Loucy (cell line): ENCODE measurements around the gene LRRC23.

Experiments used
- H2AFZ ChIP-seq: fragments of 200-600 bp; sonication (generic); 2 replicates; pipeline ENCODE4 v1.6.0; 2016; ENCODE audit warnings: antibody characterized with exemption, mild to moderate bottlenecking, low read length, moderate library complexity
- H3F3A ChIP-seq: fragments of 200-600 bp; 2 replicates; pipeline ENCODE4 v1.6.0; 2016; ENCODE audit warnings: antibody characterized with exemption, low read depth, mild to moderate bottlenecking
- H3K27me3 ChIP-seq: fragments of 200-600 bp; sonication (generic); 2 replicates; pipeline ENCODE4 v1.6.1; 2014; ENCODE audit warnings: low read length, mild to moderate bottlenecking; ENCODE audit not compliant: insufficient read depth, poor library complexity, severe bottlenecking
- H3K36me3 ChIP-seq: fragments of 200-600 bp; sonication (generic); 2 replicates; pipeline ENCODE4 v1.6.1; 2016; ENCODE audit warnings: low read length; ENCODE audit not compliant: insufficient read depth
- H3K4me1 ChIP-seq: fragments of 200-600 bp; sonication (generic); 2 replicates; pipeline ENCODE4 v1.5.1; 2014; ENCODE audit warnings: low read length, mild to moderate bottlenecking; ENCODE audit not compliant: insufficient read depth, poor library complexity, severe bottlenecking
- H3K4me2 ChIP-seq: fragments of 200-600 bp; sonication (generic); 2 replicates; pipeline ENCODE4 v1.6.0; 2014; ENCODE audit warnings: antibody characterized with exemption, low read length, low read depth, mild to moderate bottlenecking; ENCODE audit not compliant: poor library complexity, severe bottlenecking
- H3K4me3 ChIP-seq: fragments of 200-600 bp; sonication (generic); 2 replicates; pipeline ENCODE4 v1.5.1; 2014; ENCODE audit warnings: low read length, mild to moderate bottlenecking, mixed read lengths; ENCODE audit not compliant: poor library complexity, severe bottlenecking
- H3K79me2 ChIP-seq: fragments of 200-600 bp; sonication (generic); 2 replicates; pipeline ENCODE4 v1.6.1; 2014; ENCODE audit warnings: low read length; ENCODE audit not compliant: insufficient read depth
- H3K9ac ChIP-seq: fragments of 200-600 bp; sonication (generic); 2 replicates; pipeline ENCODE4 v1.6.0; 2014; ENCODE audit warnings: mild to moderate bottlenecking, low read depth, low read length, moderate library complexity; ENCODE audit not compliant: poor library complexity, severe bottlenecking
- H3K9me2 ChIP-seq: fragments of 200-600 bp; sonication (generic); replicated peaks from 2 replicates; pipeline ENCODE4 v1.6.1; 2016; ENCODE audit warnings: low read depth, low read length, mixed read lengths
- H3K9me3 ChIP-seq: fragments of 200-600 bp; sonication (generic); 2 replicates; pipeline ENCODE4 v1.6.1; 2014; ENCODE audit warnings: mild to moderate bottlenecking, antibody characterized with exemption, low read length, low read depth; ENCODE audit not compliant: insufficient read depth
- H4K20me1 ChIP-seq: fragments of 200-600 bp; sonication (generic); 2 replicates; pipeline ENCODE4 v1.6.0; 2014; ENCODE audit warnings: antibody characterized with exemption, low read length, mild to moderate bottlenecking; ENCODE audit not compliant: insufficient read depth, poor library complexity, severe bottlenecking
- CTCF ChIP-seq: fragments of 200-600 bp; sonication (generic); conservative IDR thresholded peaks from 2 replicates; pipeline ENCODE4 v1.5.1; 2014; ENCODE audit warnings: mild to moderate bottlenecking, antibody characterized with exemption, low read length
- EZH2phosphoT487 ChIP-seq: fragments of 200-600 bp; IDR thresholded peaks from 2 replicates; pipeline ENCODE4 v1.6.1; 2018; ENCODE audit warnings: antibody characterized with exemption, mild to moderate bottlenecking, moderate library complexity, borderline replicate concordance

LRRC23 gene

DNA sequence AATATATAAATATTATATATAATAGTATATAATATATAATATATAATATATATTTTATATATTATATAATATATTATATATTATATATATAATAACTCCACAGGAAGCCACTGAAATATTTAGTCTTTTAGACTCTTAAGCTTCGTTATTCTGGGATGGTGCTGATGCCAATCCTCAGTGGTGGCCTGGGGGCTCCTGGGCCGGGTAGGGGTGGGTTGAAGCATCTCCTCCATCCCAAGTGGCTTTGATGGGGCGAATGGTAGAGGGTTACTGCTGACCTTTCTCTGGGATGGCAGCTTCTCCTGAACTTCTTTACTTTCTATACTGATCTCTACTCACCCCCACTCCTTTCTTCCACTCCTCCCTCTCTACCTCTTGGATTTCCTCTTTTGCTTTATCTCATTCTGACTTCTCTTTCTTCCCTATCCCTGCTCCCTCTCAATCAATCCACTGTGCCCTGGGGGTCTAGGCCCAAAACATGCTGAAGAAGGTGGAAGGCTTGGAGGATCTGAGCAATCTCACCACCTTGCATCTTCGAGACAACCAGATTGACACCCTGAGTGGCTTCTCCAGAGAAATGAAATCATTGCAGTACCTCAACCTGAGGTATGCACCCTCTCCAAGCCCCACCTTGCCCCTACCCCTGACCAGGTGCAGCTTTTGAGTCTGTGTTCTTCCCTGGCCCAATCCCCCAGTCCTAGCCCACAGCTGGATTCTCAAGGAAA, 5.0 kb downstream of the LRRC23 start:
- Histone ChIP-seq H3K36me3 (no peaks in the 10 kb centered on the region), H3K9ac (no peak overlapping the region), H3K9me2 (no peaks in the 10 kb centered on the region), H3K27me3 (no peaks in the 10 kb centered on the region), H2AFZ (no peak overlapping the region), H3K9me3 (no peaks in the 10 kb centered on the region), H3K4me2 (no peak overlapping the region), H3K4me3 (no peak overlapping the region), H4K20me1 (no peaks in the 10 kb centered on the region), H3F3A (0 out of 2 replicates have a peak, but pooled peaks cover 4% of the 10 kb centered on the region), H3K79me2 (peaks cover 7% of the 10 kb centered on the region; the same call in 1 of the 2 replicates), H3K4me1 (peaks cover 16% of the 10 kb centered on the region)
- no peak for TF ChIP-seq CTCF
- no peak for TF ChIP-seq EZH2phosphoT487

GRCh38 chr12:6912164-6912935, 7.7 kb downstream of the LRRC23 start:
- H3K27me3 ChIP-seq: no peaks in the 10 kb centered on the region

More at GRCh38 chr12:6912164-6912935, 7.7 kb downstream of the LRRC23 start:
- H4K20me1 ChIP-seq: peaks cover 24% of the 10 kb centered on the region
- H3K9ac ChIP-seq: no peak overlapping the region
- H3F3A ChIP-seq: 0 out of 2 replicates have a peak, but pooled peaks cover 4% of the 10 kb centered on the region
- no peak overlapping the region for H3K4me3 ChIP-seq
- H3K4me1 ChIP-seq: peaks cover 31% of the 10 kb centered on the region
- H3K9me3 ChIP-seq: no peaks in the 10 kb centered on the region
- no peak overlapping the region for H3K4me2 ChIP-seq
- no peak for TF ChIP-seq EZH2phosphoT487
- TF ChIP-seq CTCF: no peak
- H3K79me2 ChIP-seq: peaks cover 33% of the 10 kb centered on the region
- H3K36me3 ChIP-seq: peaks cover 6% of the 10 kb centered on the region; the same call in 1 of the 2 replicates
- H3K9me2 ChIP-seq: no peaks in the 10 kb centered on the region
- H2AFZ ChIP-seq: no peak overlapping the region
